Measurements from ENCODE around the gene ZNF519. TPM values are rescaled to one million over a fixed set of nuclear protein-coding genes. Genes with fewer than 3 reads are reported as not detected.
"Not testable (repeated sequence)": the region's sequence is repeated elsewhere in the genome, so short reads cannot be mapped to it uniquely, and the experiment has no call there.

Gene ZNF519
- total and polyA plus RNA-seq, 2 donors (not counting 1 experiment from before 2014, with no cell fraction given): 5.4 to 19.5 TPM

GRCh38 chr18:14149121-14149850 is 17.1 kb upstream of the ZNF519 start:
- intact Hi-C loops (cut with micrococcal nuclease); H3K4me1 ChIP-seq (ENCODE audit: control insufficient read depth in 2 of 2, insufficient read depth in 2 of 2, low read length in 2 of 2); H2AFZ ChIP-seq (ENCODE audit: insufficient read depth, low read depth, low read length, poor library complexity, severe bottlenecking); ATAC-seq (ENCODE audit: low read depth); H3K4me1 Mint-ChIP-seq; H4K20me1 ChIP-seq (ENCODE audit: control insufficient read depth, insufficient read depth, low read length, poor library complexity, severe bottlenecking); H3K79me2 ChIP-seq (ENCODE audit: control insufficient read depth, insufficient read depth, low read length); H3K36me3 ChIP-seq (replicated peaks in 1 of 2; ENCODE audit: control extremely low read depth in 1 of 2, control insufficient read depth in 1 of 2, extremely low read depth in 1 of 2, insufficient read depth in 2 of 2, low read length in 1 of 2); H3K4me3 ChIP-seq (ENCODE audit: control extremely low read depth in 1 of 5, extremely low read depth in 1 of 5, insufficient read depth in 1 of 5, low read depth in 2 of 5, low read length in 4 of 5); H3K27me3 Mint-ChIP-seq; H3K9me3 ChIP-seq (ENCODE audit: control extremely low read depth in 1 of 3, control insufficient read depth in 2 of 3, insufficient read depth in 1 of 3, low read length in 2 of 3); CTCF ChIA-PET; H3K27ac ChIP-seq (ENCODE audit: low read length in 2 of 2); POLR2A ChIA-PET; H3K9ac ChIP-seq (ENCODE audit: low read length); H3K4me2 ChIP-seq (replicated peaks; ENCODE audit: low read depth, low read length, poor library complexity, severe bottlenecking); H3K27me3 ChIP-seq (replicated peaks in 1 of 4; ENCODE audit: control extremely low read depth in 1 of 4, control insufficient read depth in 3 of 4, insufficient read depth in 4 of 4, low read length in 3 of 4); H3K4me3 Mint-ChIP-seq; H3K27ac Mint-ChIP-seq; H3K9me3 Mint-ChIP-seq (ENCODE audit: insufficient read depth); DNase-seq: not testable (repeated sequence)
- 75% methylated on average over 7 of the region's 9 CpGs for WGBS (ENCODE audit: insufficient coverage)

GRCh38 chr18:14147935-14148865 is 16.0 kb upstream of the ZNF519 start:
- WGBS (ENCODE audit: insufficient coverage): 82% methylated on average over 24 of the region's 24 CpGs
- CTCF ChIA-PET: not testable (repeated sequence)

GRCh38 chr18:14146771-14147170 is 14.5 kb upstream of the ZNF519 start:
- H3K36me3 ChIP-seq (replicated peaks in 1 of 2; ENCODE audit: control extremely low read depth in 1 of 2, control insufficient read depth in 1 of 2, extremely low read depth in 1 of 2, insufficient read depth in 2 of 2, low read length in 1 of 2); H3K4me1 Mint-ChIP-seq; H3K4me3 Mint-ChIP-seq; H3K4me2 ChIP-seq (replicated peaks; ENCODE audit: low read depth, low read length, poor library complexity, severe bottlenecking); H2AFZ ChIP-seq (ENCODE audit: insufficient read depth, low read depth, low read length, poor library complexity, severe bottlenecking); H3K27me3 Mint-ChIP-seq; H3K9ac ChIP-seq (ENCODE audit: low read length); H3K4me1 ChIP-seq (ENCODE audit: control insufficient read depth in 2 of 2, insufficient read depth in 2 of 2, low read length in 2 of 2); ATAC-seq (ENCODE audit: low read depth); H3K9me3 Mint-ChIP-seq (ENCODE audit: insufficient read depth); DNase-seq; intact Hi-C loops (cut with micrococcal nuclease); H3K9me3 ChIP-seq (ENCODE audit: control extremely low read depth in 1 of 3, control insufficient read depth in 2 of 3, insufficient read depth in 1 of 3, low read length in 2 of 3); POLR2A ChIA-PET; H3K27ac ChIP-seq (ENCODE audit: low read length in 2 of 2); H3K79me2 ChIP-seq (ENCODE audit: control insufficient read depth, insufficient read depth, low read length); CTCF ChIA-PET; H3K4me3 ChIP-seq (ENCODE audit: control extremely low read depth in 1 of 5, extremely low read depth in 1 of 5, insufficient read depth in 1 of 5, low read depth in 2 of 5, low read length in 4 of 5); H4K20me1 ChIP-seq (ENCODE audit: control insufficient read depth, insufficient read depth, low read length, poor library complexity, severe bottlenecking); H3K27ac Mint-ChIP-seq; H3K27me3 ChIP-seq (replicated peaks in 1 of 4; ENCODE audit: control extremely low read depth in 1 of 4, control insufficient read depth in 3 of 4, insufficient read depth in 4 of 4, low read length in 3 of 4): not testable (repeated sequence)
- 93% methylated on average over 23 of the region's 23 CpGs for WGBS (ENCODE audit: insufficient coverage)

More at GRCh38 chr18:14147935-14148865, 16.0 kb upstream of the ZNF519 start:
- intact Hi-C loops (cut with micrococcal nuclease); H3K4me3 ChIP-seq (ENCODE audit: control extremely low read depth in 1 of 5, extremely low read depth in 1 of 5, insufficient read depth in 1 of 5, low read depth in 2 of 5, low read length in 4 of 5); H3K4me1 Mint-ChIP-seq; H3K4me1 ChIP-seq (ENCODE audit: control insufficient read depth in 2 of 2, insufficient read depth in 2 of 2, low read length in 2 of 2); H3K4me3 Mint-ChIP-seq; H3K9ac ChIP-seq (ENCODE audit: low read length); H3K79me2 ChIP-seq (ENCODE audit: control insufficient read depth, insufficient read depth, low read length); H3K27me3 Mint-ChIP-seq; H3K36me3 ChIP-seq (replicated peaks in 1 of 2; ENCODE audit: control extremely low read depth in 1 of 2, control insufficient read depth in 1 of 2, extremely low read depth in 1 of 2, insufficient read depth in 2 of 2, low read length in 1 of 2); H3K9me3 Mint-ChIP-seq (ENCODE audit: insufficient read depth); H2AFZ ChIP-seq (ENCODE audit: insufficient read depth, low read depth, low read length, poor library complexity, severe bottlenecking); H3K4me2 ChIP-seq (replicated peaks; ENCODE audit: low read depth, low read length, poor library complexity, severe bottlenecking); H3K27ac Mint-ChIP-seq; DNase-seq; H3K27ac ChIP-seq (ENCODE audit: low read length in 2 of 2); ATAC-seq (ENCODE audit: low read depth); H4K20me1 ChIP-seq (ENCODE audit: control insufficient read depth, insufficient read depth, low read length, poor library complexity, severe bottlenecking); H3K27me3 ChIP-seq (replicated peaks in 1 of 4; ENCODE audit: control extremely low read depth in 1 of 4, control insufficient read depth in 3 of 4, insufficient read depth in 4 of 4, low read length in 3 of 4); POLR2A ChIA-PET; H3K9me3 ChIP-seq (ENCODE audit: control extremely low read depth in 1 of 3, control insufficient read depth in 2 of 3, insufficient read depth in 1 of 3, low read length in 2 of 3): not testable (repeated sequence)
